ENCODE results near the gene SLC4A4. TPM values are rescaled to one million over a fixed set of nuclear protein-coding genes. Genes with fewer than 3 reads are reported as not detected.

Gene SLC4A4
- total RNA-seq, 1 donor = 13.0 TPM

GRCh38 chr4:71369536-71369935 lies 30.7 kb downstream of the SLC4A4 start:
- Histone ChIP-seq H3K9me3 (ENCODE audit: low read depth, low read length) (no peaks in the 10 kb centered on the region), H3K4me2 (ENCODE audit: insufficient read depth, low read length) (no peak overlapping the region), H3K27ac (ENCODE audit: low read depth, low read length) (no peak overlapping the region), H2AFZ (ENCODE audit: low read length) (no peak overlapping the region), H3K4me1 (ENCODE audit: insufficient read depth, low read length) (no peaks in the 10 kb centered on the region), H3K36me3 (ENCODE audit: insufficient read depth, low read length) (peaks cover 4% of the 10 kb centered on the region), H4K20me1 (ENCODE audit: insufficient read depth, low read length) (no peaks in the 10 kb centered on the region), H3K27me3 (ENCODE audit: insufficient read depth, low read length) (no peaks in the 10 kb centered on the region), H3K79me2 (ENCODE audit: insufficient read depth, low read length) (no peaks in the 10 kb centered on the region), H3K4me3 (ENCODE audit: insufficient read depth, low read length) (no peak overlapping the region)
- TF ChIP-seq, protein P1, sequence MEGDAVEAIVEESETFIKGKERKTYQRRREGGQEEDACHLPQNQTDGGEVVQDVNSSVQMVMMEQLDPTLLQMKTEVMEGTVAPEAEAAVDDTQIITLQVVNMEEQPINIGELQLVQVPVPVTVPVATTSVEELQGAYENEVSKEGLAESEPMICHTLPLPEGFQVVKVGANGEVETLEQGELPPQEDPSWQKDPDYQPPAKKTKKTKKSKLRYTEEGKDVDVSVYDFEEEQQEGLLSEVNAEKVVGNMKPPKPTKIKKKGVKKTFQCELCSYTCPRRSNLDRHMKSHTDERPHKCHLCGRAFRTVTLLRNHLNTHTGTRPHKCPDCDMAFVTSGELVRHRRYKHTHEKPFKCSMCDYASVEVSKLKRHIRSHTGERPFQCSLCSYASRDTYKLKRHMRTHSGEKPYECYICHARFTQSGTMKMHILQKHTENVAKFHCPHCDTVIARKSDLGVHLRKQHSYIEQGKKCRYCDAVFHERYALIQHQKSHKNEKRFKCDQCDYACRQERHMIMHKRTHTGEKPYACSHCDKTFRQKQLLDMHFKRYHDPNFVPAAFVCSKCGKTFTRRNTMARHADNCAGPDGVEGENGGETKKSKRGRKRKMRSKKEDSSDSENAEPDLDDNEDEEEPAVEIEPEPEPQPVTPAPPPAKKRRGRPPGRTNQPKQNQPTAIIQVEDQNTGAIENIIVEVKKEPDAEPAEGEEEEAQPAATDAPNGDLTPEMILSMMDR (IDR thresholded peaks at IDR 0.05; ENCODE audit: extremely low read depth, low read depth, low read length) = no peak
- no peak for DNase-seq (ENCODE audit: insufficient read length, low spot score, missing footprints)

- H3K4me2 ChIP-seq (ENCODE audit: insufficient read depth, low read length) = no peak overlapping the region
- peaks cover 3% of the 10 kb centered on the region for H4K20me1 ChIP-seq (ENCODE audit: insufficient read depth, low read length)
- no peaks in the 10 kb centered on the region for H3K79me2 ChIP-seq (ENCODE audit: insufficient read depth, low read length)
- no peak overlapping the region for H2AFZ ChIP-seq (ENCODE audit: low read length)
- no peak overlapping the region for H3K4me3 ChIP-seq (ENCODE audit: insufficient read depth, low read length)
- no peak overlapping the region for H3K27ac ChIP-seq (ENCODE audit: low read depth, low read length)
- H3K27me3 ChIP-seq (ENCODE audit: insufficient read depth, low read length) = no peaks in the 10 kb centered on the region
- peaks cover 11% of the 10 kb centered on the region for H3K4me1 ChIP-seq (ENCODE audit: insufficient read depth, low read length)
- H3K9me3 ChIP-seq (ENCODE audit: low read depth, low read length) = no peaks in the 10 kb centered on the region
- TF ChIP-seq, protein P1 (IDR thresholded peaks at IDR 0.05; ENCODE audit: extremely low read depth, low read depth, low read length) = no peak
- DNase-seq (ENCODE audit: insufficient read length, low spot score, missing footprints) = no peak
- H3K36me3 ChIP-seq (ENCODE audit: insufficient read depth, low read length) = no peaks in the 10 kb centered on the region
Measured at GRCh38 chr4:71375494-71375893, 36.7 kb downstream of the SLC4A4 start.

DNA sequence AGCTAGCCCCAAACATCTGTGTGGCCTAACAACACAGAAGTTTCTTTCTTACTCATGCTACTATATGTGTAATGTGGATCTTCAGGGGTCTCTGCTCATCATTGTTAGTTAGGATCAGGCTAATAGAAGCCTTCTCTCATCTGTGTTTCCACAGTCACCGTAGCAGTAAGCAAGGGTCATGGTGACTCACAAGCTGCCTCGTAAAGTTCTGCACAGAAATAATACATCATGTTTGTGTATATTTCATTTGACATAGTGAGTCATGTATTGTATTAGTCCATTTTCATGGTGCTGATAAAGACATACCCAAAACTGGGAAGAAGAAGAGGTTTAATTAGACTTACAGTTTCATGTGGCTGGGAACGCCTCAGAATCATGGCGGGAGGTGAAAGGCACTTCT lies 38.7 kb downstream of the SLC4A4 start:
- Histone ChIP-seq H3K4me2 (ENCODE audit: insufficient read depth, low read length) (peak overlapping the region; percentile 27), H2AFZ (ENCODE audit: low read length) (no peak overlapping the region), H3K4me3 (ENCODE audit: insufficient read depth, low read length) (no peak overlapping the region), H3K9me3 (ENCODE audit: low read depth, low read length) (no peaks in the 10 kb centered on the region), H3K27me3 (ENCODE audit: insufficient read depth, low read length) (no peaks in the 10 kb centered on the region), H3K4me1 (ENCODE audit: insufficient read depth, low read length) (peaks cover 16% of the 10 kb centered on the region), H3K27ac (ENCODE audit: low read depth, low read length) (peak overlapping the region; percentile 56), H3K79me2 (ENCODE audit: insufficient read depth, low read length) (no peaks in the 10 kb centered on the region), H4K20me1 (ENCODE audit: insufficient read depth, low read length) (peaks cover 3% of the 10 kb centered on the region), H3K36me3 (ENCODE audit: insufficient read depth, low read length) (no peaks in the 10 kb centered on the region)
- DNase-seq (ENCODE audit: insufficient read length, low spot score, missing footprints) = peak; percentile 81
- TF ChIP-seq, protein P1 (IDR thresholded peaks at IDR 0.05; ENCODE audit: extremely low read depth, low read depth, low read length) = no peak

- Histone ChIP-seq H4K20me1 (ENCODE audit: insufficient read depth, low read length) (peaks cover 3% of the 10 kb centered on the region), H3K36me3 (ENCODE audit: insufficient read depth, low read length) (no peaks in the 10 kb centered on the region), H3K27ac (ENCODE audit: low read depth, low read length) (no peak overlapping the region), H2AFZ (ENCODE audit: low read length) (no peak overlapping the region), H3K27me3 (ENCODE audit: insufficient read depth, low read length) (no peaks in the 10 kb centered on the region), H3K4me2 (ENCODE audit: insufficient read depth, low read length) (no peak overlapping the region), H3K79me2 (ENCODE audit: insufficient read depth, low read length) (no peaks in the 10 kb centered on the region), H3K9me3 (ENCODE audit: low read depth, low read length) (no peaks in the 10 kb centered on the region), H3K4me1 (ENCODE audit: insufficient read depth, low read length) (peaks cover 16% of the 10 kb centered on the region), H3K4me3 (ENCODE audit: insufficient read depth, low read length) (no peak overlapping the region)
- DNase-seq (ENCODE audit: insufficient read length, low spot score, missing footprints) = no peak
- TF ChIP-seq, protein P1 (IDR thresholded peaks at IDR 0.05; ENCODE audit: extremely low read depth, low read depth, low read length) = no peak
Measured at GRCh38 chr4:71379126-71379525, 40.3 kb downstream of the SLC4A4 start.
